Heart right ventricle (tissue), 16 donors: ENCODE results near the gene CHD6. TPM values are rescaled to one million over a fixed set of nuclear protein-coding genes. Genes with fewer than 3 reads are reported as not detected.

ENCODE experiments used
- ATAC-seq, 8 donors: fragments of 200-7000 bp; cut with Tn5 transposase; one replicate each; pipeline ENCODE4 v1.9.1; 2020; ENCODE audit warnings: mild to moderate bottlenecking in 8 of 8, moderate library complexity in 8 of 8, moderate number of reproducible peaks in 1 of 8
- DNase-seq, 2 donors: peaks; one replicate each; pipeline ENCODE4 v3.0.0-alpha.2; 2020
- H3K27ac ChIP-seq, 10 donors: fragments of 200-600 bp; sonication (generic) in 2 of 10; one replicate each; pipeline versions ENCODE4 v1.5.0 to v1.8.0; 2020 to 2022; ENCODE audit warnings: mild to moderate bottlenecking in 3 of 10
- H3K27me3 ChIP-seq, 7 donors: fragments of 200-600 bp; one replicate each; pipeline ENCODE4 v1.8.0; 2021 to 2022; ENCODE audit warnings: mild to moderate bottlenecking in 2 of 7
- H3K36me3 ChIP-seq, 9 donors: fragments of 200-600 bp; sonication (generic) in 1 of 9; one replicate each; pipeline versions ENCODE4 v1.5.0 to v1.8.0; 2020 to 2022; ENCODE audit warnings: mild to moderate bottlenecking in 2 of 9
- H3K4me1 ChIP-seq, 9 donors: fragments of 200-600 bp; sonication (generic) in 1 of 9; one replicate each; pipeline versions ENCODE4 v1.5.0 to v1.8.0; 2020 to 2022; ENCODE audit warnings: mild to moderate bottlenecking in 4 of 9
- H3K4me3 ChIP-seq, 10 donors: fragments of 200-600 bp; sonication (generic) in 2 of 10; one replicate each; pipeline versions ENCODE4 v1.5.0 to v1.8.0; 2020 to 2022; ENCODE audit warnings: mild to moderate bottlenecking in 7 of 10, moderate library complexity in 2 of 10
- H3K9me3 ChIP-seq, 11 donors: fragments of 200-600 bp in 10 of 11; sonication (generic) in 2 of 11; one replicate each; pipeline versions ENCODE4 v1.5.0 to v1.8.0; 2013 to 2022; ENCODE audit warnings: mild to moderate bottlenecking in 2 of 11, control low read depth in 1 of 11, moderate library complexity in 1 of 11
- CTCF ChIP-seq, 9 donors: fragments of 200-600 bp; sonication (generic) in 2 of 9; IDR thresholded peaks; one replicate each; pipeline versions ENCODE4 v1.5.0 to v1.8.0; 2021 to 2022; ENCODE audit warnings: antibody characterized with exemption in 9 of 9, mild to moderate bottlenecking in 5 of 9, moderate library complexity in 1 of 9
- WGBS, 2 donors: extraction: QIAGEN DNeasy Blood & Tissue Kit; methylation state at CpG; one replicate each; pipeline ENCODE4 v1.1.7; 2013; ENCODE audit warnings: inconsistent platforms in 1 of 2; 5-methylcytosine and 5-hydroxymethylcytosine counted together
- intact Hi-C, 10 donors: fragments of 100-400 bp; cut with DNase I; formaldehyde crosslinking; loops; one replicate each; pipeline versions ENCODE4 v1.11.1 to v1.14.2; 2022
- polyA plus RNA-seq, 2 donors: library from polyadenylated mRNA; stranded (reverse); fragments of 200-250 nt; gene quantifications; one replicate each; pipeline ENCODE4 v1.2.3, GENCODE V29; 2013
- total RNA-seq, 10 donors: library from RNA; stranded (reverse); fragmentation: NEBNext Ultra II Directional in 3 of 10; extraction: Animal tissue kit (Norgen Biotek cat#: 25700) in 3 of 10; gene quantifications; one replicate each; pipeline versions ENCODE4 v1.2.1 to v1.2.4, GENCODE V29; 2021 to 2023
- donor health status: Arrhythmogenic right ventricular cardiomyopathy.
- donor health status: ischemic (EF 13 %, LVEDD 7.1; RV severe dilation, severe dysfunction).
- donor health status: healthy with polysubstance abuse.
- donor health status: DM: no; HTN: yes; CAD: no.
- donor health status: DM: no; HTN: no; CAD: no.
- donor health status: ischemic (EF 25% LVEDD 6.9; RV normal size, moderate dysfunction).
- donor health status: ischemic (EF 25% LVEDD 5.7; RV mildly dilated, moderate dysfunction).
- donor health status: healthy.
- donor health status: DM: yes; HTN: yes; CAD: no.
- donor health status: Ischemic cardiomyopathy.
- donor health status: ischemic (EF 35%, LVEDD 5.7; RV mildly dilated, moderate dysfunction).
- donor health status: nonischemic (EF 11% LVEDD 7.7; RV severe dilation, severe dysfunction).
- donor health status: DM: yes; HTN: yes; CAD: no.
- donor health status: PGD.
- donor health status: ischemic (EF 29% LVEDD 5.4; RV normal size, mild dysfunction).
- donor health status: nonischemic (EF 23%, LVEDD 6.1; RV moderate dilation, normal function).

The CHD6 gene
- total and polyA plus RNA-seq, 12 donors, result 3.0 to 52.9 (median 39.5) TPM

GRCh38 chr20:41630846-41631245 is 12.7 kb upstream of the CHD6 start:
- Histone ChIP-seq H3K27ac (no peak overlapping the region), H3K36me3 (no peaks in the 10 kb centered on the region), H3K4me3 (no peak overlapping the region), H3K9me3 (no peaks in the 10 kb centered on the region), H3K27me3 (peaks cover 0 to 9% (median 0%) of the 10 kb centered on the region in 7 donors), H3K4me1 (peaks cover 0 to 3% (median 0%) of the 10 kb centered on the region in 9 donors)
- TF ChIP-seq CTCF (IDR thresholded peaks at IDR 0.05), result no peak
- ATAC-seq (no peak), DNase-seq (no peak)
- 91 to 96% methylated on average over 1 of the region's 1 CpG for WGBS, 2 donors
- intact Hi-C loops, result loop anchor here in 1 of 10 donors (10.0 kb wide), 1 partner anchor 516 kb away; no protein-coding TSS in a partner anchor

- Histone ChIP-seq H3K36me3 (no peaks in the 10 kb centered on the region), H3K4me3 (no peak overlapping the region), H3K27ac (no peak overlapping the region), H3K4me1 (peaks cover 0 to 1% (median 0%) of the 10 kb centered on the region in 9 donors), H3K9me3 (no peaks in the 10 kb centered on the region), H3K27me3 (no peaks in the 10 kb centered on the region)
- WGBS, 2 donors, result 75 to 79% methylated on average over 5 of the region's 5 CpGs
- TF ChIP-seq CTCF (IDR thresholded peaks at IDR 0.05), result no peak
- intact Hi-C loops, result loop anchor here in 1 of 10 donors (10.0 kb wide), 1 partner anchor 63 kb away; no protein-coding TSS in a partner anchor
- DNase-seq, result no peak
- no peak for ATAC-seq
Measured at GRCh38 chr20:41627611-41628244, 9.6 kb upstream of the CHD6 start.

- intact Hi-C loops, result loop anchor here in 1 of 10 donors (10.0 kb wide), 1 partner anchor 62 kb away; no protein-coding TSS in a partner anchor
- no peak overlapping the region for H3K4me3 ChIP-seq
Measured at GRCh38 chr20:41627001-41627495, 8.9 kb upstream of the CHD6 start.

More at GRCh38 chr20:41627001-41627495, 8.9 kb upstream of the CHD6 start:
- Histone ChIP-seq H3K27me3 (no peaks in the 10 kb centered on the region), H3K9me3 (no peaks in the 10 kb centered on the region), H3K4me1 (no peaks in the 10 kb centered on the region), H3K36me3 (no peaks in the 10 kb centered on the region), H3K27ac (no peak overlapping the region)
- TF ChIP-seq CTCF (IDR thresholded peaks at IDR 0.05), result no peak
- ATAC-seq (no peak), DNase-seq (no peak)
- 87 to 95% methylated on average over 1 of the region's 1 CpG for WGBS, 2 donors
